ENCODE results near the gene ACAP3. TPM values are rescaled to one million over a fixed set of nuclear protein-coding genes. Genes with fewer than 3 reads are reported as not detected.
A peak's percentile ranks its signal among the peaks of the same experiment; 100 is the strongest.

ACAP3 gene
- polyA plus RNA-seq, 2 donors = 47.7 to 120 TPM

GRCh38 chr1:1280782-1281481, 26.8 kb downstream of the ACAP3 start:
- H3K27ac ChIP-seq (ENCODE audit: low read depth in 2 of 2, low read length in 1 of 2) = peak overlapping the region; percentile 81 to 89
- H3K27me3 ChIP-seq (ENCODE audit: control insufficient read depth in 1 of 2, insufficient read depth in 2 of 2, low read length in 2 of 2) = no peaks in the 10 kb centered on the region
- 89 to 91% methylated on average over 21 of the region's 21 CpGs for WGBS, 2 donors
- no peaks in the 10 kb centered on the region for H3K9me3 ChIP-seq (ENCODE audit: control insufficient read depth in 2 of 2, insufficient read depth in 1 of 2, low read depth in 1 of 2, low read length in 1 of 2)
- peaks cover 0 to 23% of the 10 kb centered on the region in 2 donors for H3K4me1 ChIP-seq (ENCODE audit: control insufficient read depth in 2 of 2, insufficient read depth in 2 of 2, low read length in 1 of 2)
- no peak overlapping the region for H3K4me3 ChIP-seq (ENCODE audit: low read depth in 1 of 2, low read length in 2 of 2)
- H3K36me3 ChIP-seq (ENCODE audit: control insufficient read depth in 2 of 2, insufficient read depth in 2 of 2, low read length in 1 of 2) = no peaks in the 10 kb centered on the region

GRCh38 chr1:1279028-1279427, 28.7 kb downstream of the ACAP3 start:
- no peak overlapping the region for H3K4me3 ChIP-seq (ENCODE audit: low read depth in 1 of 2, low read length in 2 of 2)
- peaks cover 9 to 24% of the 10 kb centered on the region in 2 donors for H3K4me1 ChIP-seq (ENCODE audit: control insufficient read depth in 2 of 2, insufficient read depth in 2 of 2, low read length in 1 of 2)
- H3K27me3 ChIP-seq (ENCODE audit: control insufficient read depth in 1 of 2, insufficient read depth in 2 of 2, low read length in 2 of 2) = no peaks in the 10 kb centered on the region
- no peaks in the 10 kb centered on the region for H3K36me3 ChIP-seq (ENCODE audit: control insufficient read depth in 2 of 2, insufficient read depth in 2 of 2, low read length in 1 of 2)
- 88 to 91% methylated on average over 16 to 17 of the region's 17 CpGs for WGBS, 2 donors
- no peaks in the 10 kb centered on the region for H3K9me3 ChIP-seq (ENCODE audit: control insufficient read depth in 2 of 2, insufficient read depth in 1 of 2, low read depth in 1 of 2, low read length in 1 of 2)
- H3K27ac ChIP-seq (ENCODE audit: low read depth in 2 of 2, low read length in 1 of 2) = no peak overlapping the region

GRCh38 chr1:1278620-1279019, 29.1 kb downstream of the ACAP3 start:
- no peaks in the 10 kb centered on the region for H3K9me3 ChIP-seq (ENCODE audit: control insufficient read depth in 2 of 2, insufficient read depth in 1 of 2, low read depth in 1 of 2, low read length in 1 of 2)
- H3K4me3 ChIP-seq (ENCODE audit: low read depth in 1 of 2, low read length in 2 of 2) = no peak overlapping the region
- H3K4me1 ChIP-seq (ENCODE audit: control insufficient read depth in 2 of 2, insufficient read depth in 2 of 2, low read length in 1 of 2) = peaks cover 9 to 21% of the 10 kb centered on the region in 2 donors
- H3K27ac ChIP-seq (ENCODE audit: low read depth in 2 of 2, low read length in 1 of 2) = no peak overlapping the region
- no peaks in the 10 kb centered on the region for H3K36me3 ChIP-seq (ENCODE audit: control insufficient read depth in 2 of 2, insufficient read depth in 2 of 2, low read length in 1 of 2)
- no peaks in the 10 kb centered on the region for H3K27me3 ChIP-seq (ENCODE audit: control insufficient read depth in 1 of 2, insufficient read depth in 2 of 2, low read length in 2 of 2)
- WGBS, 2 donors = 88 to 95% methylated on average over 13 of the region's 13 CpGs

GRCh38 chr1:1275836-1276235, 31.9 kb downstream of the ACAP3 start:
- Histone ChIP-seq H3K27ac (ENCODE audit: low read depth in 2 of 2, low read length in 1 of 2) (no peak overlapping the region), H3K9me3 (ENCODE audit: control insufficient read depth in 2 of 2, insufficient read depth in 1 of 2, low read depth in 1 of 2, low read length in 1 of 2) (no peaks in the 10 kb centered on the region), H3K4me1 (ENCODE audit: control insufficient read depth in 2 of 2, insufficient read depth in 2 of 2, low read length in 1 of 2) (peaks cover 13 to 18% of the 10 kb centered on the region in 2 donors), H3K36me3 (ENCODE audit: control insufficient read depth in 2 of 2, insufficient read depth in 2 of 2, low read length in 1 of 2) (peaks cover 0 to 6% of the 10 kb centered on the region in 2 donors), H3K27me3 (ENCODE audit: control insufficient read depth in 1 of 2, insufficient read depth in 2 of 2, low read length in 2 of 2) (no peaks in the 10 kb centered on the region), H3K4me3 (ENCODE audit: low read depth in 1 of 2, low read length in 2 of 2) (no peak overlapping the region)
- WGBS, 2 donors = 75 to 78% methylated on average over 9 of the region's 9 CpGs

GRCh38 chr1:1274931-1275431, 32.7 kb downstream of the ACAP3 start:
- no peaks in the 10 kb centered on the region for H3K27me3 ChIP-seq (ENCODE audit: control insufficient read depth in 1 of 2, insufficient read depth in 2 of 2, low read length in 2 of 2)
- no peak overlapping the region for H3K27ac ChIP-seq (ENCODE audit: low read depth in 2 of 2, low read length in 1 of 2)
- H3K36me3 ChIP-seq (ENCODE audit: control insufficient read depth in 2 of 2, insufficient read depth in 2 of 2, low read length in 1 of 2) = peaks cover 0 to 6% of the 10 kb centered on the region in 2 donors
- peaks cover 13 to 26% of the 10 kb centered on the region in 2 donors for H3K4me1 ChIP-seq (ENCODE audit: control insufficient read depth in 2 of 2, insufficient read depth in 2 of 2, low read length in 1 of 2)
- 87 to 89% methylated on average over 15 of the region's 15 CpGs for WGBS, 2 donors
- H3K9me3 ChIP-seq (ENCODE audit: control insufficient read depth in 2 of 2, insufficient read depth in 1 of 2, low read depth in 1 of 2, low read length in 1 of 2) = no peaks in the 10 kb centered on the region
- no peak overlapping the region for H3K4me3 ChIP-seq (ENCODE audit: low read depth in 1 of 2, low read length in 2 of 2)

- Histone ChIP-seq H3K4me3 (ENCODE audit: low read depth in 1 of 2, low read length in 2 of 2) (peak overlapping the region; percentile 83 to 90), H3K9me3 (ENCODE audit: control insufficient read depth in 2 of 2, insufficient read depth in 1 of 2, low read depth in 1 of 2, low read length in 1 of 2) (no peaks in the 10 kb centered on the region), H3K4me1 (ENCODE audit: control insufficient read depth in 2 of 2, insufficient read depth in 2 of 2, low read length in 1 of 2) (peaks cover 13 to 29% of the 10 kb centered on the region in 2 donors), H3K27me3 (ENCODE audit: control insufficient read depth in 1 of 2, insufficient read depth in 2 of 2, low read length in 2 of 2) (no peaks in the 10 kb centered on the region), H3K36me3 (ENCODE audit: control insufficient read depth in 2 of 2, insufficient read depth in 2 of 2, low read length in 1 of 2) (peaks cover 0 to 6% of the 10 kb centered on the region in 2 donors), H3K27ac (ENCODE audit: low read depth in 2 of 2, low read length in 1 of 2) (peak overlapping the region; percentile 68 to 85)
- 24 to 26% methylated on average over 31 of the region's 31 CpGs for WGBS, 2 donors
These were observed 33.3 kb downstream of the ACAP3 start for GRCh38 chr1:1274299-1274930.

- Histone ChIP-seq H3K27ac (ENCODE audit: low read depth in 2 of 2, low read length in 1 of 2) (peak within 1 kb of the TSS; percentile 85 to 87), H3K36me3 (ENCODE audit: control insufficient read depth in 2 of 2, insufficient read depth in 2 of 2, low read length in 1 of 2) (peaks cover 0 to 6% of the 10 kb centered on the region in 2 donors), H3K9me3 (ENCODE audit: control insufficient read depth in 2 of 2, insufficient read depth in 1 of 2, low read depth in 1 of 2, low read length in 1 of 2) (no peaks in the 10 kb centered on the region), H3K27me3 (ENCODE audit: control insufficient read depth in 1 of 2, insufficient read depth in 2 of 2, low read length in 2 of 2) (no peaks in the 10 kb centered on the region), H3K4me3 (ENCODE audit: low read depth in 1 of 2, low read length in 2 of 2) (peak within 1 kb of the TSS; percentile 83 to 90), H3K4me1 (ENCODE audit: control insufficient read depth in 2 of 2, insufficient read depth in 2 of 2, low read length in 1 of 2) (peaks cover 13 to 29% of the 10 kb centered on the region in 2 donors)
- 0 to 1% methylated on average over 73 to 105 of the region's 105 CpGs for WGBS, 2 donors
These were observed 34.0 kb downstream of the ACAP3 start, which contains the start of gene UBE2J2 for GRCh38 chr1:1273512-1274298. TSS of gene UBE2J2 (minus strand) at chr1:1273854. CDS start at chr1:1267992, 5,862 bp downstream.

GRCh38 chr1:1273209-1273511, 34.6 kb downstream of the ACAP3 start:
- H3K4me3 ChIP-seq (ENCODE audit: low read depth in 1 of 2, low read length in 2 of 2) = peak overlapping the region; percentile 83 to 90
- H3K27me3 ChIP-seq (ENCODE audit: control insufficient read depth in 1 of 2, insufficient read depth in 2 of 2, low read length in 2 of 2) = no peaks in the 10 kb centered on the region
- peaks cover 0 to 9% of the 10 kb centered on the region in 2 donors for H3K36me3 ChIP-seq (ENCODE audit: control insufficient read depth in 2 of 2, insufficient read depth in 2 of 2, low read length in 1 of 2)
- WGBS, 2 donors = 0% methylated on average over 31 of the region's 31 CpGs
- H3K27ac ChIP-seq (ENCODE audit: low read depth in 2 of 2, low read length in 1 of 2) = peak overlapping the region; percentile 79 to 87
- H3K4me1 ChIP-seq (ENCODE audit: control insufficient read depth in 2 of 2, insufficient read depth in 2 of 2, low read length in 1 of 2) = peaks cover 13 to 29% of the 10 kb centered on the region in 2 donors
- no peaks in the 10 kb centered on the region for H3K9me3 ChIP-seq (ENCODE audit: control insufficient read depth in 2 of 2, insufficient read depth in 1 of 2, low read depth in 1 of 2, low read length in 1 of 2)

Data from esophagus (tissue), 2 donors.